Measurements from ENCODE around the gene CPSF3. TPM values are rescaled to one million over a fixed set of nuclear protein-coding genes. Genes with fewer than 3 reads are reported as not detected.

CPSF3 gene
- total RNA-seq, 1 experiment from 2014 or later = 95.5 TPM

- peaks cover 6% of the 10 kb centered on the region; the same call in 1 of the 2 replicates for H3K4me1 ChIP-seq (ENCODE audit: insufficient read depth, low read length)
These were observed 45.9 kb upstream of the CPSF3 start for GRCh38 chr2:9377461-9378097.

More at GRCh38 chr2:9377461-9378097, 45.9 kb upstream of the CPSF3 start:
- Histone ChIP-seq H2BK5ac (ENCODE audit: insufficient read length, low read length) (no peak overlapping the region), H3K14ac (ENCODE audit: insufficient read depth, low read length) (no peak overlapping the region), H3K9me3 (ENCODE audit: control insufficient read depth, low read depth, low read length) (no peaks in the 10 kb centered on the region), H4K20me1 (ENCODE audit: control insufficient read depth, insufficient read depth, insufficient read length) (no peaks in the 10 kb centered on the region), H4K91ac (ENCODE audit: insufficient read length, low read depth, low read length) (no peak overlapping the region), H3K9ac (ENCODE audit: extremely low read depth, insufficient read length, low read length) (no peak overlapping the region), H3K18ac (ENCODE audit: insufficient read length, low read depth, low read length) (no peak overlapping the region), H3K4ac (ENCODE audit: low read depth, low read length) (no peak overlapping the region), H3K27ac (ENCODE audit: insufficient read length, low read depth, low read length) (no peak overlapping the region), H3K79me1 (ENCODE audit: insufficient read depth, low read depth, low read length, poor library complexity, severe bottlenecking) (no peaks in the 10 kb centered on the region), H3K79me2 (ENCODE audit: insufficient read depth, low read length) (no peaks in the 10 kb centered on the region), H3K23me2 (ENCODE audit: insufficient read length, low read depth, low read length, poor library complexity, severe bottlenecking) (no peaks in the 10 kb centered on the region), H3K27me3 (ENCODE audit: insufficient read depth, low read length) (no peaks in the 10 kb centered on the region), H3T11ph (ENCODE audit: low read length) (no peak overlapping the region), H4K8ac (replicated peaks; ENCODE audit: insufficient read length, low read depth, low read length) (no peak overlapping the region), H3K23ac (ENCODE audit: insufficient read length, low read depth, low read length) (no peak overlapping the region), H2BK15ac (ENCODE audit: low read depth, low read length) (no peak overlapping the region), H4K5ac (ENCODE audit: insufficient read length, low read depth, low read length) (no peak overlapping the region), H3K56ac (ENCODE audit: insufficient read length, low read depth, low read length) (no peak overlapping the region), H2AK5ac (ENCODE audit: insufficient read length, low read length) (no peak overlapping the region), H2AFZ (ENCODE audit: low read length) (no peak overlapping the region), H2BK12ac (ENCODE audit: insufficient read length, low read depth, low read length) (no peak overlapping the region), H2BK120ac (ENCODE audit: low read depth, low read length, poor library complexity, severe bottlenecking) (no peak overlapping the region), H3K4me2 (ENCODE audit: insufficient read depth, insufficient read length, low read length) (no peak overlapping the region), H2BK20ac (ENCODE audit: low read depth, low read length, poor library complexity, severe bottlenecking) (no peak overlapping the region)
- no peak for DNase-seq
- WGBS (ENCODE audit: extremely low coverage, insufficient read length, low lambda C conversion rate) = no CpG with 5 or more reads among the region's 9 CpGs
- H3K36me3 Mint-ChIP-seq (ENCODE audit: insufficient read depth in 1 of 3, low read depth in 3 of 3) = peaks cover 20 to 44% (median 42%) of the 10 kb centered on the region in 3 experiments; a peak in 6 of 7 replicates
- H3K27ac Mint-ChIP-seq = peak overlapping the region; percentile 42 to 93 (median 75)
- peaks cover 7 to 12% of the 10 kb centered on the region in 2 experiments; a peak in 2 of 4 replicates for H3K4me1 Mint-ChIP-seq
- no peak overlapping the region for H3K4me3 Mint-ChIP-seq
- H3K27me3 Mint-ChIP-seq (ENCODE audit: low read depth) = no peaks in the 10 kb centered on the region; the same call in 1 of the 2 replicates
- TF ChIP-seq, protein P1, sequence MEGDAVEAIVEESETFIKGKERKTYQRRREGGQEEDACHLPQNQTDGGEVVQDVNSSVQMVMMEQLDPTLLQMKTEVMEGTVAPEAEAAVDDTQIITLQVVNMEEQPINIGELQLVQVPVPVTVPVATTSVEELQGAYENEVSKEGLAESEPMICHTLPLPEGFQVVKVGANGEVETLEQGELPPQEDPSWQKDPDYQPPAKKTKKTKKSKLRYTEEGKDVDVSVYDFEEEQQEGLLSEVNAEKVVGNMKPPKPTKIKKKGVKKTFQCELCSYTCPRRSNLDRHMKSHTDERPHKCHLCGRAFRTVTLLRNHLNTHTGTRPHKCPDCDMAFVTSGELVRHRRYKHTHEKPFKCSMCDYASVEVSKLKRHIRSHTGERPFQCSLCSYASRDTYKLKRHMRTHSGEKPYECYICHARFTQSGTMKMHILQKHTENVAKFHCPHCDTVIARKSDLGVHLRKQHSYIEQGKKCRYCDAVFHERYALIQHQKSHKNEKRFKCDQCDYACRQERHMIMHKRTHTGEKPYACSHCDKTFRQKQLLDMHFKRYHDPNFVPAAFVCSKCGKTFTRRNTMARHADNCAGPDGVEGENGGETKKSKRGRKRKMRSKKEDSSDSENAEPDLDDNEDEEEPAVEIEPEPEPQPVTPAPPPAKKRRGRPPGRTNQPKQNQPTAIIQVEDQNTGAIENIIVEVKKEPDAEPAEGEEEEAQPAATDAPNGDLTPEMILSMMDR (conservative IDR thresholded peaks at IDR 0.05) = no peak
- H3K9me3 Mint-ChIP-seq = no peaks in the 10 kb centered on the region
